Astrocyte (in vitro differentiated cells and primary cell): ENCODE results near the gene PPP2R5B. TPM values are rescaled to one million over a fixed set of nuclear protein-coding genes. Genes with fewer than 3 reads are reported as not detected.
A peak's percentile ranks its signal among the peaks of the same experiment; 100 is the strongest.

Source experiments
- DNase-seq: peaks from one replicate; pipeline ENCODE4 v3.0.0-alpha.2; 2010; ENCODE audit warnings: low read depth
- FAIRE-seq: peaks from 2 replicates; lab custom pipeline; 2011; peaks lifted over from hg19 to GRCh38; lab: Jason Lieb, UNC
- H2AFZ ChIP-seq: 2 replicates; pipeline ENCODE4 v1.6.0; 2012; ENCODE audit warnings: low read depth, low read length, inconsistent platforms
- H3K27ac ChIP-seq: 2 replicates; pipeline ENCODE4 v1.5.1; 2011; ENCODE audit warnings: low read depth, low read length, inconsistent platforms
- H3K27me3 ChIP-seq: 2 replicates; pipeline ENCODE4 v1.6.0; 2011; ENCODE audit warnings: low read length, inconsistent platforms; ENCODE audit not compliant: insufficient read depth
- H3K36me3 ChIP-seq: 2 replicates; pipeline ENCODE4 v1.5.1; 2011; ENCODE audit warnings: low read length, inconsistent platforms; ENCODE audit not compliant: insufficient read depth
- H3K4me1 ChIP-seq: 2 replicates; pipeline ENCODE4 v1.5.1; 2011; ENCODE audit warnings: low read length, inconsistent platforms; ENCODE audit not compliant: insufficient read depth
- H3K4me2 ChIP-seq: 2 replicates; pipeline ENCODE4 v1.6.0; 2012; ENCODE audit warnings: low read length, inconsistent platforms
- H3K4me3 ChIP-seq: 2 replicates; pipeline ENCODE4 v1.5.1; 2011; ENCODE audit warnings: low read depth, mild to moderate bottlenecking, low read length, inconsistent platforms; ENCODE audit not compliant: insufficient read depth
- H3K79me2 ChIP-seq: 2 replicates; pipeline ENCODE4 v1.6.0; 2012; ENCODE audit warnings: mild to moderate bottlenecking, low read length, inconsistent platforms; ENCODE audit not compliant: insufficient read depth
- H3K9ac ChIP-seq: 2 replicates; pipeline ENCODE4 v1.6.0; 2012; ENCODE audit warnings: mild to moderate bottlenecking, low read length, inconsistent platforms
- H3K9me3 ChIP-seq: 2 replicates; pipeline ENCODE4 v1.5.1; 2012; ENCODE audit warnings: low read depth, mild to moderate bottlenecking, low read length, inconsistent platforms; ENCODE audit not compliant: insufficient read depth
- H4K20me1 ChIP-seq: 2 replicates; pipeline ENCODE4 v1.6.0; 2012; ENCODE audit warnings: low read length, inconsistent platforms; ENCODE audit not compliant: insufficient read depth
- H3K27ac Mint-ChIP-seq: one replicate; pipeline ENCODE4 v1.8.0; 2021; ENCODE audit warnings: mild to moderate bottlenecking, mixed read lengths; ENCODE audit not compliant: unreplicated experiment
- H3K27me3 Mint-ChIP-seq: one replicate; pipeline ENCODE4 v1.8.0; 2021; ENCODE audit warnings: low read depth, mixed read lengths; ENCODE audit not compliant: unreplicated experiment
- H3K36me3 Mint-ChIP-seq: one replicate; pipeline ENCODE4 v1.8.0; 2021; ENCODE audit warnings: low read depth, mixed read lengths; ENCODE audit not compliant: unreplicated experiment
- H3K4me1 Mint-ChIP-seq: one replicate; pipeline ENCODE4 v1.8.0; 2021; ENCODE audit warnings: low read depth, mixed read lengths; ENCODE audit not compliant: unreplicated experiment
- H3K4me3 Mint-ChIP-seq: one replicate; pipeline ENCODE4 v1.8.0; 2021; ENCODE audit warnings: mild to moderate bottlenecking, moderate library complexity, mixed read lengths; ENCODE audit not compliant: unreplicated experiment
- H3K9me3 Mint-ChIP-seq: one replicate; pipeline ENCODE4 v1.8.0; 2021; ENCODE audit warnings: mild to moderate bottlenecking, mixed read lengths; ENCODE audit not compliant: unreplicated experiment
- CTCF ChIP-seq: IDR thresholded peaks from 2 replicates; pipeline ENCODE4 v1.5.1; 2011; ENCODE audit warnings: low read depth, mild to moderate bottlenecking, inconsistent platforms, low read length, moderate library complexity; ENCODE audit not compliant: insufficient read depth
- EZH2 ChIP-seq: IDR thresholded peaks from 2 replicates; pipeline ENCODE4 v1.6.1; 2012; ENCODE audit warnings: mild to moderate bottlenecking, low read length, inconsistent platforms; ENCODE audit not compliant: insufficient read depth
- total RNA-seq: library from RNA; stranded (reverse); gene quantifications from 2 replicates; pipeline ENCODE4 v1.2.1, GENCODE V29; 2021

Gene PPP2R5B
- total RNA-seq, 1 donor from 2014 or later = 24.1 TPM

GRCh38 chr11:64925536-64926436 lies 1.3 kb downstream of the PPP2R5B start:
- Mint-ChIP-seq H3K36me3 (peaks cover 17% of the 10 kb centered on the region), H3K27me3 (no peaks in the 10 kb centered on the region), H3K9me3 (no peaks in the 10 kb centered on the region), H3K4me3 (peak overlapping the region; percentile 96), H3K27ac (no peak overlapping the region), H3K4me1 (peaks cover 3% of the 10 kb centered on the region)
- FAIRE-seq (no peak), DNase-seq (no peak)
- H3K79me2 ChIP-seq = peaks cover 6% of the 10 kb centered on the region
- H2AFZ ChIP-seq = no peak overlapping the region
- H3K27me3 ChIP-seq = no peaks in the 10 kb centered on the region
- H3K4me3 ChIP-seq = peak overlapping the region; percentile 86
- H3K4me2 ChIP-seq = peak overlapping the region; percentile 91
- TF ChIP-seq EZH2 = no peak
- no peak for TF ChIP-seq CTCF
- peaks cover 19% of the 10 kb centered on the region for H4K20me1 ChIP-seq
- H3K36me3 ChIP-seq = peaks cover 9% of the 10 kb centered on the region
- peaks cover 11% of the 10 kb centered on the region for H3K4me1 ChIP-seq
- H3K27ac ChIP-seq = no peak overlapping the region
- peak overlapping the region; percentile 82 for H3K9ac ChIP-seq
- H3K9me3 ChIP-seq = no peaks in the 10 kb centered on the region

- Histone ChIP-seq H3K27ac (no peak overlapping the region), H3K4me2 (no peak overlapping the region), H2AFZ (no peak overlapping the region), H3K4me3 (no peak overlapping the region), H4K20me1 (peaks cover 19% of the 10 kb centered on the region), H3K27me3 (no peaks in the 10 kb centered on the region), H3K36me3 (peaks cover 11% of the 10 kb centered on the region), H3K9ac (no peak overlapping the region), H3K9me3 (no peaks in the 10 kb centered on the region), H3K79me2 (peaks cover 6% of the 10 kb centered on the region), H3K4me1 (peaks cover 11% of the 10 kb centered on the region)
- no peaks in the 10 kb centered on the region for H3K27me3 Mint-ChIP-seq
- H3K9me3 Mint-ChIP-seq = no peaks in the 10 kb centered on the region
- no peak overlapping the region for H3K4me3 Mint-ChIP-seq
- H3K27ac Mint-ChIP-seq = no peak overlapping the region
- H3K4me1 Mint-ChIP-seq = peaks cover 3% of the 10 kb centered on the region
- TF ChIP-seq CTCF (no peak), EZH2 (no peak)
- peaks cover 22% of the 10 kb centered on the region for H3K36me3 Mint-ChIP-seq
- no peak for FAIRE-seq
- no peak for DNase-seq
Observed at GRCh38 chr11:64926689-64927088, 2.2 kb downstream of the PPP2R5B start.

- Histone ChIP-seq H3K4me2 (no peak overlapping the region), H3K4me1 (peaks cover 7% of the 10 kb centered on the region), H3K27me3 (no peaks in the 10 kb centered on the region), H3K9ac (no peak overlapping the region), H3K9me3 (no peaks in the 10 kb centered on the region), H2AFZ (no peak overlapping the region), H3K27ac (no peak overlapping the region), H4K20me1 (peaks cover 21% of the 10 kb centered on the region), H3K36me3 (peaks cover 21% of the 10 kb centered on the region), H3K4me3 (no peak overlapping the region), H3K79me2 (peaks cover 6% of the 10 kb centered on the region)
- Mint-ChIP-seq H3K4me3 (no peak overlapping the region), H3K9me3 (no peaks in the 10 kb centered on the region), H3K36me3 (peaks cover 39% of the 10 kb centered on the region), H3K4me1 (peaks cover 3% of the 10 kb centered on the region), H3K27me3 (no peaks in the 10 kb centered on the region), H3K27ac (no peak overlapping the region)
- no peak for TF ChIP-seq CTCF
- no peak for TF ChIP-seq EZH2
- DNase-seq (no peak), FAIRE-seq (no peak)
Observed at GRCh38 chr11:64928957-64929356, 4.5 kb downstream of the PPP2R5B start.
